ENCODE data around the gene MBOAT7.

Gene MBOAT7

DNA sequence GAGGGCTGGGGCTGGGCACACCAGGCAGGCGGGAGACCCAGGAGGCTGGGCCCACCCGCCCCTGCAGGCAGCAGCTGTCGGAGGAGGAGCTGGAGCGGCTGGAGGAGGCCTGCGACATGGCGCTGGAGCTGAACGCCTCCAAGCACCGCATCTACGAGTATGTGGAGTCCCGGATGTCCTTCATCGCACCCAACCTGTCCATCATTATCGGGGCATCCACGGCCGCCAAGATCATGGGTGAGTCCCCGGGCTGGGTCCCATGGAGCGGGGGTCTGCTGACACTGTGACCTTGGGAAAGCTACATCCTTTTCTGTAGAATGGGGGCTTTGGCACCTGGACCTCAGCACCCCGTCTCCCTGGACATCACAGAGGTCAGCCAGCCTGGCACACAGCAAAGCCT lies 65.7 kb downstream of the MBOAT7 start:
- H3K27me3 ChIP-seq (ENCODE audit: insufficient read depth, poor library complexity, severe bottlenecking), result no peaks in the 10 kb centered on the region
- H3K27ac ChIP-seq (replicated peaks), result no peak overlapping the region
- no peak for DNase-seq (ENCODE audit: low read depth in 1 of 2, low spot score in 1 of 2)
- TF ChIP-seq, protein P1, sequence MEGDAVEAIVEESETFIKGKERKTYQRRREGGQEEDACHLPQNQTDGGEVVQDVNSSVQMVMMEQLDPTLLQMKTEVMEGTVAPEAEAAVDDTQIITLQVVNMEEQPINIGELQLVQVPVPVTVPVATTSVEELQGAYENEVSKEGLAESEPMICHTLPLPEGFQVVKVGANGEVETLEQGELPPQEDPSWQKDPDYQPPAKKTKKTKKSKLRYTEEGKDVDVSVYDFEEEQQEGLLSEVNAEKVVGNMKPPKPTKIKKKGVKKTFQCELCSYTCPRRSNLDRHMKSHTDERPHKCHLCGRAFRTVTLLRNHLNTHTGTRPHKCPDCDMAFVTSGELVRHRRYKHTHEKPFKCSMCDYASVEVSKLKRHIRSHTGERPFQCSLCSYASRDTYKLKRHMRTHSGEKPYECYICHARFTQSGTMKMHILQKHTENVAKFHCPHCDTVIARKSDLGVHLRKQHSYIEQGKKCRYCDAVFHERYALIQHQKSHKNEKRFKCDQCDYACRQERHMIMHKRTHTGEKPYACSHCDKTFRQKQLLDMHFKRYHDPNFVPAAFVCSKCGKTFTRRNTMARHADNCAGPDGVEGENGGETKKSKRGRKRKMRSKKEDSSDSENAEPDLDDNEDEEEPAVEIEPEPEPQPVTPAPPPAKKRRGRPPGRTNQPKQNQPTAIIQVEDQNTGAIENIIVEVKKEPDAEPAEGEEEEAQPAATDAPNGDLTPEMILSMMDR (IDR thresholded peaks at IDR 0.05; ENCODE audit: insufficient read depth, low read length), result no peak
- no peak for TF ChIP-seq POLR2AphosphoS5 (IDR thresholded peaks at IDR 0.05; ENCODE audit: low read depth)
- no peak for TF ChIP-seq GABPA (IDR thresholded peaks at IDR 0.05; ENCODE audit: low read depth)
- no peak for TF ChIP-seq SPI1 (IDR thresholded peaks at IDR 0.05; ENCODE audit: borderline replicate concordance, low read depth)
- TF ChIP-seq, protein P2, sequence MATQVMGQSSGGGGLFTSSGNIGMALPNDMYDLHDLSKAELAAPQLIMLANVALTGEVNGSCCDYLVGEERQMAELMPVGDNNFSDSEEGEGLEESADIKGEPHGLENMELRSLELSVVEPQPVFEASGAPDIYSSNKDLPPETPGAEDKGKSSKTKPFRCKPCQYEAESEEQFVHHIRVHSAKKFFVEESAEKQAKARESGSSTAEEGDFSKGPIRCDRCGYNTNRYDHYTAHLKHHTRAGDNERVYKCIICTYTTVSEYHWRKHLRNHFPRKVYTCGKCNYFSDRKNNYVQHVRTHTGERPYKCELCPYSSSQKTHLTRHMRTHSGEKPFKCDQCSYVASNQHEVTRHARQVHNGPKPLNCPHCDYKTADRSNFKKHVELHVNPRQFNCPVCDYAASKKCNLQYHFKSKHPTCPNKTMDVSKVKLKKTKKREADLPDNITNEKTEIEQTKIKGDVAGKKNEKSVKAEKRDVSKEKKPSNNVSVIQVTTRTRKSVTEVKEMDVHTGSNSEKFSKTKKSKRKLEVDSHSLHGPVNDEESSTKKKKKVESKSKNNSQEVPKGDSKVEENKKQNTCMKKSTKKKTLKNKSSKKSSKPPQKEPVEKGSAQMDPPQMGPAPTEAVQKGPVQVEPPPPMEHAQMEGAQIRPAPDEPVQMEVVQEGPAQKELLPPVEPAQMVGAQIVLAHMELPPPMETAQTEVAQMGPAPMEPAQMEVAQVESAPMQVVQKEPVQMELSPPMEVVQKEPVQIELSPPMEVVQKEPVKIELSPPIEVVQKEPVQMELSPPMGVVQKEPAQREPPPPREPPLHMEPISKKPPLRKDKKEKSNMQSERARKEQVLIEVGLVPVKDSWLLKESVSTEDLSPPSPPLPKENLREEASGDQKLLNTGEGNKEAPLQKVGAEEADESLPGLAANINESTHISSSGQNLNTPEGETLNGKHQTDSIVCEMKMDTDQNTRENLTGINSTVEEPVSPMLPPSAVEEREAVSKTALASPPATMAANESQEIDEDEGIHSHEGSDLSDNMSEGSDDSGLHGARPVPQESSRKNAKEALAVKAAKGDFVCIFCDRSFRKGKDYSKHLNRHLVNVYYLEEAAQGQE (IDR thresholded peaks at IDR 0.05; ENCODE audit: insufficient replicate concordance, low read depth), result no peak
- H3K4me3 ChIP-seq (replicated peaks; ENCODE audit: insufficient read depth, low read length), result no peak overlapping the region
